NCI-H2227 treated with DMSO at 0.1 percent for 48 hours (cell line): ENCODE measurements around the gene LRCOL1.
"Not testable (repeated sequence)": the region's sequence is repeated elsewhere in the genome, so short reads cannot be mapped to it uniquely, and the experiment has no call there.

ENCODE experiments used
- DNase-seq: peaks from one replicate; lab custom pipeline; 2025; lab: John Stamatoyannopoulos, UW

LRCOL1 gene

GRCh38 chr12:132600048-132601032 lies 10.0 kb downstream of the LRCOL1 start:
- DNase-seq: no peak

DNA sequence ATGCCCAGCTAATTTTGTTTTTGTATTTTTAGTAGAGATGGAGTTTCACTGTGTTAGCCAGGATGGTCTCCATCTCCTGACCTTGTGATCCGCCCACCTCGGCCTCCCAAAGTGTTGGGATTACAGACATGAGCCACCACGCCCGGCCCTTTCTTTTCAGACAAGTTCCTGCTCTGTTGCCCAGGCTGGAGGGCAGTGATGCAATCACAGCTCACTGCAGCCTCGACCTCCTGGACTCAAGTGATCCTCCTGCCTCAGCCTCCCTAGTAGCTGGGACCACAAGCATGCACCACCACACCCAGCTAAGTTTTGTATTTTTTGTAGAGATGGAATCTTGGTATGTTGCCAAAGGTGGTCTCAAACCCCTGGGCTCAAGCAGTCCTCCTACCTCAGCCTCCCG lies 10.9 kb downstream of the LRCOL1 start:
- not testable (repeated sequence) for DNase-seq

GRCh38 chr12:132597333-132598316 lies 12.8 kb downstream of the LRCOL1 start:
- DNase-seq: peak; percentile 48

GRCh38 chr12:132596016-132596415 lies 14.4 kb downstream of the LRCOL1 start:
- DNase-seq: no peak

DNA sequence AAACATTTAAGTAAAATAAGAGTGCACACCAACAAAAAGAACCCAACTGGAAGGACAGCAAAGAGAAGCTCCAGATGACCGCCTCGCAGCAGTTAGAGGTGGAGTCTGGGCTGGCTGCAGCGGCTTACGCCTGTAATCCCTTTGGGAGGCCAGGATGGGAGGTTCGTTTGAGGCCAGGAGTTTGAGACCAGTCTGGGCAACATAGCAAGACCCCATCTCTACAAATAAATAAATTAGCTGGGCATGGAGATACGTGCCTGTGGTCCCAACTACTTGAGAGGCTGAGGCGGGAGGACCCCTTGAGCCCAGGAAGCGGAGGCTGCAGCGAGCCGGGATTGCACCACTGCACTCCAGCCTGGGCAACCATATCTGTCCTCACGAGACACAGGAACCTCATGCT lies 15.2 kb downstream of the LRCOL1 start:
- DNase-seq: no peak

DNA sequence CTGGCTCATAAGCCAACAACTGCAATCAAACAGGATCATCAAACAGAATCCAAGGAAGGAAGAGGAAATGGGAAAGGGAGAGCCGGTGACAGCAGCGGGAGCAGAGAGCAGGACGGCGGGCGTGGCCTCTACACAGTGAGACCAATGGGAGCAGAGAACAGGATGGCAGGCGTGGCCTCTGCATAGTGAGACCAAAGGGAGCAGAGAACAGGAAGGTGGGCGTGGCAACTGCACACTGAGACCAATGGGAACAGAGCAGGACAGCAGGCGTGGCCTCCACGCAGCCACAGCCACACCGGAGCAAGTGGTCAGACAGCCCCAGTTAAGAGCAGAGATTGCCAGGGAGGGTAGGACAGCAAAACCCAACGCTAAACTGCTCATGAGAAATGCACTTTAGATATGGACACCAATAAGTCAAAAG lies 16.4 kb downstream of the LRCOL1 start:
- peak; percentile 97 for DNase-seq

GRCh38 chr12:132593521-132593920 lies 16.9 kb downstream of the LRCOL1 start:
- DNase-seq: no peak

DNA sequence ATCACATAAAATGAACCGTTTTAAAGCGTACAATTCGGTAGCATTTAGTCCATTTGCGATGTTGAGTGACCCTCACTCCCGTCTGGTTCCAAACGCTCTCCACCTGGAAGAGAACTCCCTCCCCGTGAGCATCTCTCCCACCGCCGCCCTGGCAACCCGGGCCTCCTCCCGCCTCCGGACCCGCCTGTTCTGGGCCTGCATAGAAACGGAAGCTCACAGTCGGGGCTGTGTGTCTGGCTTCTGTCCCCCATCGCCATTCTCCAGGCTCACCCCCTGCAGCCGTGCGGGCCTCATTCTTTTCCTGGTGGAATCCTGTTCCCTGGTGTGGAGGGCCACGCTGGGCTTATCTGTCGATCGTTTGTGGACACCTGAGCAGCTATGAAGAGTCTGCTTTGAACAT lies 17.3 kb downstream of the LRCOL1 start:
- DNase-seq: no peak

- DNase-seq: no peak
These were observed 18.0 kb downstream of the LRCOL1 start for GRCh38 chr12:132592282-132592970.

DNA sequence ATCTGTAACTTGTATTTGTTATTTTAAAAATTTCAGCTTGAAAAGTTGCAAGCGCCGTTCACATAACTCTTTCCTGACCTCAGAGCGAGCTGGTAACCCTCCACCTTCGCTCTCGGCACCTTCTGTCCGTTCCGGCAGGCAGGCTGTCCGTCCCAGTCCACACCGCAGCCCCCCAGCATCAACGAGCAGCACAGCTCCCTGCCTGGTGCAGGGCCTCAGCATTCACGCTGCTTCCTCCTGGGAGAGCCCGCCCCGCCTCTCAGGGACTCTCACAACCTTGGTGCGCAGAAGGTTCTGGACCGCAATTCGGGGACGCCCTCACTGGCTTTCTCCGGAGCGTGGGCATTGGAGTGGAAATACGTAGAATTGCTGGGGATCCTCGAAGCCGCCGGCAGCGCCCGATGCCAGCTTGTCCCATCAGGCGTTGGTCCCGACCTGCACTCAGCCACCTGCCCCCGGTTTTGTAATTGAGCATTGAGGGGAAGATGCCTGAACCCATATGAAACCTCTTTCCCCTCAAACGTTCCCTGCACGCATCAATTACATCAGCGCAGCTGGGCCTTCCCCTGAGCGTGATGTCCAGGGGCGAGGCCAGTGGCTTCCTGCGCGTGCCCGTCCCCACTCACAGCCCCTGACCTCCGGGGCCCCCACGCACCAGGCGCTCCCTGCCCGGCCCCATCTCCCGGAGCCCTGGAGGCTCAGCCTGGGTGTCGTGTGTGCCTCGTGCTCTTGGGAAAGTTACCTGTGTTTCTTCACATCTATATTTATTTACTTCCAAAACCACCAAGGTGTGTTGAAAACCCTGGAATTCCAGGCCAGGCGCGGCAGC lies 19.1 kb downstream of the LRCOL1 start:
- DNase-seq: no peak

- DNase-seq: no peak
These were observed 21.3 kb downstream of the LRCOL1 start for GRCh38 chr12:132588821-132589669.

DNA sequence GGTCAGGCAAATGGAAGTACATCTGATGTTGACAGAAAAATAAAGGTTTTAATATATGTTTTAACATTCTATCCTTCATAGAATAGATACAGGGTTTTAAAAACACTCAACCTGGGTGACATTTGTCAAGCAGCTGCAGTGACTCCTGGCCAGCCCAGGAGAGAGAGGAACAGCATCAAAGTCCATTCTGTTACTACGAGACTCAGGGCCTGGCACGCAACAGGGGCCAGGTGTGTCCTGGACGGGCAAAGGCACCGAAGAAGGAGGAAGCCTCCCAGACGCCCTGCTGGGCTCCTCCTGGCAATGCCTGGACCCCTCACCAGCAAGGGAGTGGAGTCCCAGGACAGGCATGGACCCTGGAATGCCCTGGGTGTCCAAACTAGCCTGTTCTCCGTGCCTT lies 22.1 kb downstream of the LRCOL1 start:
- no peak for DNase-seq

DNA sequence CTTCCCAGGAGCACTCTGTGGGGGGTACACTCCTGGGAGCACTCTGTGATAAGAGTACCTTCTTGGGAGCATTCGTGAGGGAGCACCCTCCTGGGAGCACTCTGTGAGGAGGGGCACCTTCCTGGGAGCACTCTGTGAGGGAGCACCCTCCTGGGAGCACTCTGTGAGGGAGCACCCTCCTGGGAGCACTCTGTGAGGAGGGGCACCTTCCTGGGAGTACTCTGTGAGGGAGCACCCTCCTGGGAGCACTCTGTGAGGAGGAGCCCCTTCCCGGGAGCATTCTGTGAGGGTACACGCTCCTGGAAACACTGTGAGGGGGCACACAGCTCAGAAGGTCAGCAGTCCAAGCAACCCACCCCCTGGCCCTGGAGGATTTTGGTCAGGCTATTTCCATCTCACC lies 22.6 kb downstream of the LRCOL1 start:
- no peak for DNase-seq

DNA sequence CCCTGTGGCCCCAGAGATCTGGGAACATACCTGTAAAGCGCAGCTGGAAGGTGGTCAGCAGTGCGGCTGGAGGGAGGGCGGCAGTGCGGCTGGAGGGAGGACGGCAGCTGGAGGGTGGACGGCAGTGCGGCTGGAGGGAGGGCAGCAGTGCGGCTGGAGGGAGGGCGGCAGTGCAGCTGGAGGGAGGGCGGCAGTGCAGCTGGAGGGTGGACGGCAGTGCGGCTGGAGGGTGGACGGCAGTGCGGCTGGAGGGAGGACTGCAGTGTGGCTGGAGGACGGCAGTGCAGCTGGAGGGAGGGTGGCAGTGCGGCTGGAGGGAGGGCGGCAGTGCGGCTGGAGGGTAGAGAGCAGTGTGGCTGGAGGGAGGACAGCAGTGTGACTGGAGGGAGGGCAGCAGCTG lies 23.5 kb downstream of the LRCOL1 start:
- no peak for DNase-seq

DNA sequence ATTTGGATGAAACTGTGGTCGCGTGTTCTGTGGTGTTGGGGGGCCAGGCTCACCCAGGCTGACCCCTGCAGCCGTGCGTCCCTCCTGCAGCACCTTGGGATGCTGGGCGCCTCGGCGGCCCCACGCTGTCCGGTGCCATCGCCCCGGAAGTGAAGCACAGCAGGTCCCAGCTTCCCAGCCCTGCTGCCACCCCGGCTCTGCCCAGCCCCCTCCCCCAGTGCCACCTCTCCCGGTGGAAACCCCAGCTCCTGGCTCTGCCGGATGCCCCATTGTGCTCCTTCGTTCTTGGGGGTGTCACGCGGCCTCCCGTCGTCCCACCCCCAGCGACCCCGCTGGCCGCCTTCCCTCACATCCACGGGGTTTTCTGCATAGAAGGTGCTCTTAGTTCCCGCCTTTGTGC lies 25.2 kb downstream of the LRCOL1 start:
- DNase-seq: no peak

- no peak for DNase-seq
These were observed 26.0 kb downstream of the LRCOL1 start for GRCh38 chr12:132584429-132584828.

GRCh38 chr12:132583736-132584135 lies 26.6 kb downstream of the LRCOL1 start:
- DNase-seq: no peak

GRCh38 chr12:132583411-132583710 lies 27.0 kb downstream of the LRCOL1 start:
- no peak for DNase-seq

DNA sequence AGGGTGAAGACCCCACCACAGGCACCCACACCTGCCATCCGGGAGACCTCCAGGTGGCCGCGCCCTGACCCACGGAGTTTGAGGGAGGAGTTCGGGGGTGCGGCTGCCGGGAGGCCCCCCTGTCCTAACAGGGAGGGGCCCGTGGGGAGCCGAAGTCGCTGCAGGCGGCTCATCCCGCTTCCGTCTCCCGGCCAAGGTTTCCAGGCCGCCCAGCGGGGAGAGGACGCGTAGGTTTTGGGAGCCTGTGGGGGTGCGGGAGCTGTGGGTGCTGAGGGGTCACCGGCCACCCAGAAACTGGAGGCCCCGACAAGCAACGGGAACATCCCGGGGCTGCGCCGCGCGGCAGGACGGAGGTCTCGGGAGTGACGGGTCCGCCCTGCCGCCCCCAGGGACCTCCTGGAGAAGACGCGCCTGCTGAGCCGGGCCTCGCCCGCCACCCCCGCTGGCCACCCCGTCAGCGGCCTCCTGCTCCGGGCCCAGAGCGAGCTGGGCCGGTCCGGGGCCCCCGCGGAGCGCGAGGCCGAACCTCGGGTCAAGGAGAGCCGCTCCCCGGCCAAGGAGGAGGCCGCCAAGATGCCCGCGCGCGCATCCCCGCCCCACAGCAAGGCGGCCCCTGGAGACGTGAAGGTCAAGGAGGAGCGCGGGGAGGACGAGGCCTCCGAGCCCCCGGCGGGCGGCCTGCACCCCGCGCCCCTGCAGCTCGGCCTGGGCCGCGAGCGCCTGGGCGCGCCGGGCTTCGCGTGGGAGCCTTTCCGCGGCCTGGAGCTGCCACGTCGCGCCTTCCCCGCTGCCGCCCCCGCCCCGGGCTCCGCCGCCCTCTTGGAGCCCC lies 27.6 kb downstream of the LRCOL1 start:
- DNase-seq: no peak

DNA sequence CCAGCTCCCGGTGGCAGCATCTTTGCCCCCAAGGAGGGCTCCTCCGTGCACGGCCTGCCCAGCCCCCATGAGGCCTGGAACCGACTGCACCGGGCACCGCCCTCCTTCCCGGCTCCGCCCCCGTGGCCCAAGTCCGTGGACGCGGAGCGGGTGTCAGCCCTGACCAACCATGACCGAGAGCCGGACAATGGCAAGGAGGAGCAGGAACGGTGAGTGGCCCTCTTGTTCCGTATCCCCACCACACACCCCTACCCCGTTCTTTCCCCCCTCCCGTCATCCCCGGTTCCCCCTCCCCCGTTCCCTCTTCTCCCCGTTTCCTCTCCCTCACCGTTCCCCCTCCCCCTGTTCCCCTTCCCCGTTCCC lies 28.3 kb downstream of the LRCOL1 start:
- DNase-seq: no peak
